ENCODE measurements around the gene EZH1. TPM values are rescaled to one million over a fixed set of nuclear protein-coding genes. Genes with fewer than 3 reads are reported as not detected.
"Not testable (repeated sequence)": the region's sequence is repeated elsewhere in the genome, so short reads cannot be mapped to it uniquely, and the experiment has no call there.

EZH1 gene
- total and polyA plus RNA-seq, 2 experiments from 2014 or later, result 9.5 to 22.5 TPM

GRCh38 chr17:42748202-42748907 lies 3.5 kb upstream of the EZH1 start:
- no peak overlapping the region for H3K4me3 ChIP-seq
- H3K4me2 ChIP-seq, result no peak overlapping the region
- no peaks in the 10 kb centered on the region for H3K9me3 ChIP-seq (ENCODE audit: low read depth)
- no peaks in the 10 kb centered on the region for H3K27me3 ChIP-seq
- DNase-seq (ENCODE audit: low spot score), result no peak
- no peak overlapping the region for H3K27ac ChIP-seq
- peaks cover 5% of the 10 kb centered on the region for H3K79me2 ChIP-seq
- H2AFZ ChIP-seq, result no peak overlapping the region
- TF ChIP-seq EZH2phosphoT487 (IDR thresholded peaks at IDR 0.05; ENCODE audit: low read depth, severe bottlenecking, unreplicated experiment) (no peak), EZH2 (IDR thresholded peaks at IDR 0.05; ENCODE audit: borderline replicate concordance) (no peak)
- TF ChIP-seq, protein P1, sequence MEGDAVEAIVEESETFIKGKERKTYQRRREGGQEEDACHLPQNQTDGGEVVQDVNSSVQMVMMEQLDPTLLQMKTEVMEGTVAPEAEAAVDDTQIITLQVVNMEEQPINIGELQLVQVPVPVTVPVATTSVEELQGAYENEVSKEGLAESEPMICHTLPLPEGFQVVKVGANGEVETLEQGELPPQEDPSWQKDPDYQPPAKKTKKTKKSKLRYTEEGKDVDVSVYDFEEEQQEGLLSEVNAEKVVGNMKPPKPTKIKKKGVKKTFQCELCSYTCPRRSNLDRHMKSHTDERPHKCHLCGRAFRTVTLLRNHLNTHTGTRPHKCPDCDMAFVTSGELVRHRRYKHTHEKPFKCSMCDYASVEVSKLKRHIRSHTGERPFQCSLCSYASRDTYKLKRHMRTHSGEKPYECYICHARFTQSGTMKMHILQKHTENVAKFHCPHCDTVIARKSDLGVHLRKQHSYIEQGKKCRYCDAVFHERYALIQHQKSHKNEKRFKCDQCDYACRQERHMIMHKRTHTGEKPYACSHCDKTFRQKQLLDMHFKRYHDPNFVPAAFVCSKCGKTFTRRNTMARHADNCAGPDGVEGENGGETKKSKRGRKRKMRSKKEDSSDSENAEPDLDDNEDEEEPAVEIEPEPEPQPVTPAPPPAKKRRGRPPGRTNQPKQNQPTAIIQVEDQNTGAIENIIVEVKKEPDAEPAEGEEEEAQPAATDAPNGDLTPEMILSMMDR (IDR thresholded peaks at IDR 0.05; ENCODE audit: poor library complexity), result no peak
- 68% methylated on average over 7 of the region's 7 CpGs for WGBS (ENCODE audit: low lambda C conversion rate, missing lambda C conversion rate)
- H4K20me1 ChIP-seq (ENCODE audit: insufficient read depth, poor library complexity, severe bottlenecking), result no peaks in the 10 kb centered on the region
- H3K4me1 ChIP-seq (ENCODE audit: insufficient read depth), result peaks cover 7% of the 10 kb centered on the region
- no peaks in the 10 kb centered on the region for H3K9me2 ChIP-seq (replicated peaks; ENCODE audit: insufficient read depth)
- H3K36me3 ChIP-seq (replicated peaks; ENCODE audit: insufficient read depth, low read depth), result no peaks in the 10 kb centered on the region

DNA sequence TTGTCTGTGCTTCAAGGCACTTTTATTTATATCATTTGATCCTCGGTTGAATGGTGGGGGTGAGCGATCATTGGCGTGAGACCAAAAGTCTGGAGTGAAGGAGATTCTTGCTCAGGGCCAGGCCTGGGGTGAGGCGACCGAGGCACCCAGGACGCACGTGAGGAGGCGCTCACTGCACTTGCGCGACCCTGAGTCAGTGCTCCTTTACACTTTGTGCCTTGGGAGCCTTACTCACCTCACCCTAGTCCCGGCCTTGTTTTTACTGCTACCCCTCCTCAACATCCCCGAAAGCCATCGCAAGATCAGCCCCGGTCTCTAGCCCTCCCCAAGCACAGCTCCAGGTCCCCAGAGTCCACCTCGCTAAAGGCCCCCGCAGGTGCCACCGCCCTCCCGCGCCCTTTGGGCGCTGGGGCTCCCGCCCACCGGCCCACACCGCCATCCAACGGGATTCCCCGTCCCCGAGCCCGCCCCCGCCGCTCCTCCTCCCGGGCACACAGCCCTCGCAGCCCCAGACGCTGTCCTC lies 496 bp downstream of the EZH1 start:
- Histone ChIP-seq H3K9me3 (ENCODE audit: low read depth) (no peaks in the 10 kb centered on the region), H3K9me2 (replicated peaks; ENCODE audit: insufficient read depth) (no peaks in the 10 kb centered on the region), H3K79me2 (peaks cover 36% of the 10 kb centered on the region), H4K20me1 (ENCODE audit: insufficient read depth, poor library complexity, severe bottlenecking) (no peaks in the 10 kb centered on the region), H3K36me3 (replicated peaks; ENCODE audit: insufficient read depth, low read depth) (no peaks in the 10 kb centered on the region), H3K4me3 (peak overlapping the region; percentile 41), H3K27me3 (no peaks in the 10 kb centered on the region), H3K4me2 (peak overlapping the region; percentile 72), H2AFZ (peak overlapping the region; percentile 84), H3K4me1 (ENCODE audit: insufficient read depth) (peaks cover 10% of the 10 kb centered on the region), H3K27ac (peak overlapping the region; percentile 95)
- no peak for TF ChIP-seq EZH2phosphoT487 (IDR thresholded peaks at IDR 0.05; ENCODE audit: low read depth, severe bottlenecking, unreplicated experiment)
- TF ChIP-seq, protein P1 (IDR thresholded peaks at IDR 0.05; ENCODE audit: poor library complexity), result no peak
- TF ChIP-seq EZH2 (IDR thresholded peaks at IDR 0.05; ENCODE audit: borderline replicate concordance), result no peak
- 2% methylated on average over 13 of the region's 32 CpGs for WGBS (ENCODE audit: low lambda C conversion rate, missing lambda C conversion rate)
- DNase-seq (ENCODE audit: low spot score), result peak; percentile 88

DNA sequence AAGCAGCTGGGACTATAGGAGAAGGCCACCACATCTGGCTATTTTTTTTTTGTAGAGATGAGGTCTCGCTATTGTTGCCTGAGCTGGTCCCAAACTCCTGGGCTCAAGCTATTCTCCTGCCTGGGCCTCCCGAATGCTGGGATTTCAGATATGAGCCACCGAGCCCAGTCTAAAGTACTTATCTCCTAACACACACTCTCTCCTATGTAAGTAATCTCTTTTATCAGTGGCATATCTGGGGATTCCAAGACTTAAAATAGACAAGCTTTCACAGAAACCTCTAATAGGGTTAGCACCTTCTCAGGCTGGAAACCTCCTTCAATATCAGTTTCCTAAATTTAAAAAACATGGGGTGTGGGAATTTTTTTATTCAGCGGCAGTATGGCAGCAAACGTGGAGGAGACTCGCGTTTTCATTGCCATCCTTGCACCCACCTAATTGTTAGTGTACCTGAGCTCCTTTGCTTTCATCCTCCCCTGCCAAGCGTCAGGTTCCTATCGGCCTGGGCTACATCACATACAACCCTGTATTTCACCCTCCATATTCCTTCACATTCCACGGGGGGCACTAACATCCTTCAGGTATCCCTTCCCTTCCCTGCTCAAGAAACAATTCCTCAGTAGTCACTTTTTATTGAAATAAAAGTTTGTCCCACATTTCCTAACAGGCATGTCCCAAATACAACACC lies 1.1 kb downstream of the EZH1 start:
- Histone ChIP-seq H3K9me3 (ENCODE audit: low read depth) (no peaks in the 10 kb centered on the region), H3K27ac (peak overlapping the region; percentile 95), H3K4me2 (peak overlapping the region; percentile 72), H2AFZ (peak overlapping the region; percentile 84), H3K4me1 (ENCODE audit: insufficient read depth) (peaks cover 10% of the 10 kb centered on the region), H3K9me2 (replicated peaks; ENCODE audit: insufficient read depth) (no peaks in the 10 kb centered on the region), H3K4me3 (peak overlapping the region; percentile 41), H3K79me2 (peaks cover 40% of the 10 kb centered on the region), H4K20me1 (ENCODE audit: insufficient read depth, poor library complexity, severe bottlenecking) (no peaks in the 10 kb centered on the region), H3K36me3 (replicated peaks; ENCODE audit: insufficient read depth, low read depth) (no peaks in the 10 kb centered on the region), H3K27me3 (no peaks in the 10 kb centered on the region)
- no peak for DNase-seq (ENCODE audit: low spot score)
- TF ChIP-seq, protein P1 (IDR thresholded peaks at IDR 0.05; ENCODE audit: poor library complexity), result peak; percentile 20
- no peak for TF ChIP-seq EZH2 (IDR thresholded peaks at IDR 0.05; ENCODE audit: borderline replicate concordance)
- TF ChIP-seq EZH2phosphoT487 (IDR thresholded peaks at IDR 0.05; ENCODE audit: low read depth, severe bottlenecking, unreplicated experiment), result no peak
- WGBS (ENCODE audit: low lambda C conversion rate, missing lambda C conversion rate), result 59% methylated on average over 10 of the region's 10 CpGs

DNA sequence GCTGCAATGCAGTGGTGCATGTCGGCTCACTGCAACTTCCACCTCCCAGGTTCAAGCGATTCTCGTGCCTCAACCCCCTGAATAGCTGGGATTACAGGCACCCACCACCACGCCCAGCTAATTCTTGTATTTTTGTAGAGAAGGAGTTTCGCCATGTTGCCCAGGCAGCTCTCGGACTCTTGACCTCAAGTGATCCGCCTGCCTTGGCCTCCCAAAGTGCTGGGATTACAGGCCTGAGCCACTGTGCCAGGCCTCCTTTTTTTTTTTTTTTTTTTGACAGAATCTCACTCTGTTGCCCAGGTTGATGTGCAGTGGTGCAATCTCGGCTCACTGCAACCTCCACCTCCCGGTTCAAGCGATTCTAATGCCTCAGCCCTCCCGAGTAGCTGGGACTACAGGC lies 1.9 kb downstream of the EZH1 start:
- H3K9me3 ChIP-seq (ENCODE audit: low read depth); H3K27ac ChIP-seq; DNase-seq (ENCODE audit: low spot score); H3K27me3 ChIP-seq; H2AFZ ChIP-seq; H3K36me3 ChIP-seq (replicated peaks; ENCODE audit: insufficient read depth, low read depth); H3K4me3 ChIP-seq; H3K9me2 ChIP-seq (replicated peaks; ENCODE audit: insufficient read depth); H4K20me1 ChIP-seq (ENCODE audit: insufficient read depth, poor library complexity, severe bottlenecking); H3K4me1 ChIP-seq (ENCODE audit: insufficient read depth): not testable (repeated sequence)
- peak overlapping the region; percentile 72 for H3K4me2 ChIP-seq
- H3K79me2 ChIP-seq, result peaks cover 45% of the 10 kb centered on the region
- WGBS (ENCODE audit: low lambda C conversion rate, missing lambda C conversion rate), result 94% methylated on average over 11 of the region's 11 CpGs
